Measurements from ENCODE around the gene SH3TC2. TPM values are rescaled to one million over a fixed set of nuclear protein-coding genes. Genes with fewer than 3 reads are reported as not detected.

Gene SH3TC2
- total and polyA plus RNA-seq, 10 of the 15 experiments (the other 5 are each of a cell fraction or from before 2014, with no cell fraction given) = not detected

DNA sequence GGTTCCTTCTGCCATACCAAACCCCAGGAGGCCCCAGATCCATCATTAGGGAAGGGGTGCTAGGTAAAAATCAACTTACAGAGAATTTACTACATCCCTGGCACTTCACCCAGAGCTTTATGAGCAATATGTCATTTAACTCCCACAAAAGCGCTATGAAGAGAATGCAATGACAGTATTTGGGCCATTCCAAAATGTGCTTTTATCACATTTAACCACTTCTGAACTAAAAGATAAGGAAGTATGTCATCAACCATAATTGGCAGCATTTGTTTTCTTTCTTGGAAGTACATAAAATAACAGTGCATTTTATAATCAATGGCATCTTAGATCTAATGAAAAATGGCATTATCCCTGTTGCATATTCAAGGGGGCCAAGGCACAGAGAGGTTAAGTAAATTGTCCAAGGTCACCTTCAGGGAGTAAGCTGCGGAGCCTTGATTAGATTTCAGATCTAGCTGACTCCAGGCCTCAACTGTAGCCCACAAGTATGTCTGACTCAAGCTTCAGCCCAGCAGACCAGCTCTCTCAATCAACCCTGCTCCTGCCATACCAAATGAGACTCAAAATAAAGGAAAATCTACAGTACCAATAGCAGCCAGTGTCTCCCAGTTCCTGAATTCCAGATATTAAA lies 16.5 kb downstream of the SH3TC2 start:
- in situ Hi-C loops (cut with MboI) = loop anchor here (25.0 kb wide), 1 partner anchor 859 kb away; no protein-coding TSS in a partner anchor
- H4K20me1 ChIP-seq (ENCODE audit: control insufficient read depth, insufficient read depth) = no peaks in the 10 kb centered on the region
- no peaks in the 10 kb centered on the region for H3K4me1 ChIP-seq (ENCODE audit: control insufficient read depth, insufficient read depth, low read length)
- no peak for FAIRE-seq
- H3K36me3 ChIP-seq (ENCODE audit: control insufficient read depth in 2 of 2, insufficient read depth in 2 of 2, low read length in 1 of 2) = no peaks in the 10 kb centered on the region
- ChIA-PET RAD21 (ENCODE audit: unreplicated experiment) (no interaction called here), SMC1A (ENCODE audit: uncharacterized antibody, unreplicated experiment) (interaction anchor here (1.5 kb wide), 1 partner anchor 11 kb away, joined by 4 read pairs; no protein-coding TSS in a partner anchor), POLR2A (no interaction called here), CTCF (interaction anchor here (1.3 to 1.7 kb wide), 2 partner anchors 313 to 315 kb away, joined by 3 to 5 read pairs; no protein-coding TSS in a partner anchor)
- H3K4me3 ChIP-seq = no peak overlapping the region
- WGBS (ENCODE audit: insufficient coverage, insufficient replicate concordance, low lambda C conversion rate, missing lambda C conversion rate) = 20% methylated on average over 2 of the region's 2 CpGs
- intact Hi-C loops (cut with micrococcal nuclease; ENCODE audit: unreplicated experiment) = no loop called here
- no peaks in the 10 kb centered on the region for H3K27me3 ChIP-seq (replicated peaks in 1 of 2; ENCODE audit: control insufficient read depth in 2 of 2, insufficient read depth in 2 of 2, low read length in 1 of 2)
- no peak overlapping the region for H3K9ac ChIP-seq (ENCODE audit: control insufficient read depth, insufficient read depth, low read length)
- no peak overlapping the region for H3K4me2 ChIP-seq (ENCODE audit: control insufficient read depth, insufficient read depth)
- ATAC-seq = no peak
- no TSS peak for BruUV-seq (replicated peaks)
- H3K27ac ChIP-seq (ENCODE audit: control insufficient read depth, insufficient read depth) = no peak overlapping the region
- H3K79me2 ChIP-seq (ENCODE audit: control insufficient read depth, insufficient read depth, low read length) = no peaks in the 10 kb centered on the region
- no peak overlapping the region for H2AFZ ChIP-seq (ENCODE audit: control insufficient read depth, low read depth, low read length)
- DNase-seq (ENCODE audit: low read depth, low spot score) = no peak
- H3K9me3 ChIP-seq (replicated peaks; ENCODE audit: control insufficient read depth, insufficient read depth, low read length) = no peaks in the 10 kb centered on the region
- TF ChIP-seq MYC (IDR thresholded peaks at IDR 0.05; ENCODE audit: insufficient read depth, insufficient read length, insufficient replicate concordance, low read length, severe bottlenecking) (no peak), MYB (IDR thresholded peaks at IDR 0.05; ENCODE audit: borderline replicate concordance, low read depth, low read length) (no peak), MTA3 (IDR thresholded peaks at IDR 0.05; ENCODE audit: borderline replicate concordance, low read length) (no peak), KAT2A (conservative IDR thresholded peaks at IDR 0.05; ENCODE audit: control insufficient read depth, low read depth, low read length) (no peak), ZSCAN29 (IDR thresholded peaks at IDR 0.05) (no peak), MXI1 (IDR thresholded peaks at IDR 0.05; ENCODE audit: low read depth, low read length) (no peak)
- TF ChIP-seq, protein P1, sequence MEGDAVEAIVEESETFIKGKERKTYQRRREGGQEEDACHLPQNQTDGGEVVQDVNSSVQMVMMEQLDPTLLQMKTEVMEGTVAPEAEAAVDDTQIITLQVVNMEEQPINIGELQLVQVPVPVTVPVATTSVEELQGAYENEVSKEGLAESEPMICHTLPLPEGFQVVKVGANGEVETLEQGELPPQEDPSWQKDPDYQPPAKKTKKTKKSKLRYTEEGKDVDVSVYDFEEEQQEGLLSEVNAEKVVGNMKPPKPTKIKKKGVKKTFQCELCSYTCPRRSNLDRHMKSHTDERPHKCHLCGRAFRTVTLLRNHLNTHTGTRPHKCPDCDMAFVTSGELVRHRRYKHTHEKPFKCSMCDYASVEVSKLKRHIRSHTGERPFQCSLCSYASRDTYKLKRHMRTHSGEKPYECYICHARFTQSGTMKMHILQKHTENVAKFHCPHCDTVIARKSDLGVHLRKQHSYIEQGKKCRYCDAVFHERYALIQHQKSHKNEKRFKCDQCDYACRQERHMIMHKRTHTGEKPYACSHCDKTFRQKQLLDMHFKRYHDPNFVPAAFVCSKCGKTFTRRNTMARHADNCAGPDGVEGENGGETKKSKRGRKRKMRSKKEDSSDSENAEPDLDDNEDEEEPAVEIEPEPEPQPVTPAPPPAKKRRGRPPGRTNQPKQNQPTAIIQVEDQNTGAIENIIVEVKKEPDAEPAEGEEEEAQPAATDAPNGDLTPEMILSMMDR (IDR thresholded peaks at IDR 0.05 in 2 of 3, conservative IDR thresholded peaks at IDR 0.05 in 1 of 3; ENCODE audit: control insufficient read depth in 2 of 3, extremely low read depth in 1 of 3, insufficient read depth in 1 of 3, low read depth in 3 of 3, low read length in 3 of 3) = no peak
- TF ChIP-seq, protein P2, sequence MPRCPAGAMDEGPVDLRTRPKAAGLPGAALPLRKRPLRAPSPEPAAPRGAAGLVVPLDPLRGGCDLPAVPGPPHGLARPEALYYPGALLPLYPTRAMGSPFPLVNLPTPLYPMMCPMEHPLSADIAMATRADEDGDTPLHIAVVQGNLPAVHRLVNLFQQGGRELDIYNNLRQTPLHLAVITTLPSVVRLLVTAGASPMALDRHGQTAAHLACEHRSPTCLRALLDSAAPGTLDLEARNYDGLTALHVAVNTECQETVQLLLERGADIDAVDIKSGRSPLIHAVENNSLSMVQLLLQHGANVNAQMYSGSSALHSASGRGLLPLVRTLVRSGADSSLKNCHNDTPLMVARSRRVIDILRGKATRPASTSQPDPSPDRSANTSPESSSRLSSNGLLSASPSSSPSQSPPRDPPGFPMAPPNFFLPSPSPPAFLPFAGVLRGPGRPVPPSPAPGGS (IDR thresholded peaks at IDR 0.05; ENCODE audit: borderline replicate concordance, insufficient read depth, low read depth, low read length, poor library complexity, severe bottlenecking) = no peak
- TF ChIP-seq, protein P3, sequence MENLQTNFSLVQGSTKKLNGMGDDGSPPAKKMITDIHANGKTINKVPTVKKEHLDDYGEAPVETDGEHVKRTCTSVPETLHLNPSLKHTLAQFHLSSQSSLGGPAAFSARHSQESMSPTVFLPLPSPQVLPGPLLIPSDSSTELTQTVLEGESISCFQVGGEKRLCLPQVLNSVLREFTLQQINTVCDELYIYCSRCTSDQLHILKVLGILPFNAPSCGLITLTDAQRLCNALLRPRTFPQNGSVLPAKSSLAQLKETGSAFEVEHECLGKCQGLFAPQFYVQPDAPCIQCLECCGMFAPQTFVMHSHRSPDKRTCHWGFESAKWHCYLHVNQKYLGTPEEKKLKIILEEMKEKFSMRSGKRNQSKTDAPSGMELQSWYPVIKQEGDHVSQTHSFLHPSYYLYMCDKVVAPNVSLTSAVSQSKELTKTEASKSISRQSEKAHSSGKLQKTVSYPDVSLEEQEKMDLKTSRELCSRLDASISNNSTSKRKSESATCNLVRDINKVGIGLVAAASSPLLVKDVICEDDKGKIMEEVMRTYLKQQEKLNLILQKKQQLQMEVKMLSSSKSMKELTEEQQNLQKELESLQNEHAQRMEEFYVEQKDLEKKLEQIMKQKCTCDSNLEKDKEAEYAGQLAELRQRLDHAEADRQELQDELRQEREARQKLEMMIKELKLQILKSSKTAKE (IDR thresholded peaks at IDR 0.05; ENCODE audit: low read depth, poor library complexity, severe bottlenecking) = no peak
- TF ChIP-seq, protein P4, sequence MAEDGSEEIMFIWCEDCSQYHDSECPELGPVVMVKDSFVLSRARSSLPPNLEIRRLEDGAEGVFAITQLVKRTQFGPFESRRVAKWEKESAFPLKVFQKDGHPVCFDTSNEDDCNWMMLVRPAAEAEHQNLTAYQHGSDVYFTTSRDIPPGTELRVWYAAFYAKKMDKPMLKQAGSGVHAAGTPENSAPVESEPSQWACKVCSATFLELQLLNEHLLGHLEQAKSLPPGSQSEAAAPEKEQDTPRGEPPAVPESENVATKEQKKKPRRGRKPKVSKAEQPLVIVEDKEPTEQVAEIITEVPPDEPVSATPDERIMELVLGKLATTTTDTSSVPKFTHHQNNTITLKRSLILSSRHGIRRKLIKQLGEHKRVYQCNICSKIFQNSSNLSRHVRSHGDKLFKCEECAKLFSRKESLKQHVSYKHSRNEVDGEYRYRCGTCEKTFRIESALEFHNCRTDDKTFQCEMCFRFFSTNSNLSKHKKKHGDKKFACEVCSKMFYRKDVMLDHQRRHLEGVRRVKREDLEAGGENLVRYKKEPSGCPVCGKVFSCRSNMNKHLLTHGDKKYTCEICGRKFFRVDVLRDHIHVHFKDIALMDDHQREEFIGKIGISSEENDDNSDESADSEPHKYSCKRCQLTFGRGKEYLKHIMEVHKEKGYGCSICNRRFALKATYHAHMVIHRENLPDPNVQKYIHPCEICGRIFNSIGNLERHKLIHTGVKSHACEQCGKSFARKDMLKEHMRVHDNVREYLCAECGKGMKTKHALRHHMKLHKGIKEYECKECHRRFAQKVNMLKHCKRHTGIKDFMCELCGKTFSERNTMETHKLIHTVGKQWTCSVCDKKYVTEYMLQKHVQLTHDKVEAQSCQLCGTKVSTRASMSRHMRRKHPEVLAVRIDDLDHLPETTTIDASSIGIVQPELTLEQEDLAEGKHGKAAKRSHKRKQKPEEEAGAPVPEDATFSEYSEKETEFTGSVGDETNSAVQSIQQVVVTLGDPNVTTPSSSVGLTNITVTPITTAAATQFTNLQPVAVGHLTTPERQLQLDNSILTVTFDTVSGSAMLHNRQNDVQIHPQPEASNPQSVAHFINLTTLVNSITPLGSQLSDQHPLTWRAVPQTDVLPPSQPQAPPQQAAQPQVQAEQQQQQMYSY (CRISPR knock-in tag; IDR thresholded peaks at IDR 0.05) = no peak

Data from GM12878 (cell line).